Nephron (organoid): ENCODE measurements around the gene ATF7IP.

ENCODE experiments used
- H3K27ac Mint-ChIP-seq, 3 experiments: 2 replicates each; pipeline ENCODE4 v1.8.0; 2020; ENCODE audit warnings: mixed read lengths in 3 of 3, mild to moderate bottlenecking in 2 of 3, moderate library complexity in 1 of 3
- H3K27me3 Mint-ChIP-seq: 2 replicates; pipeline ENCODE4 v1.8.0; 2021; ENCODE audit warnings: low read depth, mild to moderate bottlenecking, moderate library complexity, mixed read lengths
- H3K36me3 Mint-ChIP-seq: 2 replicates; pipeline ENCODE4 v1.8.0; 2020; ENCODE audit warnings: low read depth, mixed read lengths
- H3K4me1 Mint-ChIP-seq: 2 replicates; pipeline ENCODE4 v1.8.0; 2020; ENCODE audit warnings: mixed read lengths
- H3K4me3 Mint-ChIP-seq, 3 experiments: 2 replicates each; pipeline ENCODE4 v1.8.0; 2020; ENCODE audit warnings: mild to moderate bottlenecking in 3 of 3, mixed read lengths in 3 of 3, moderate library complexity in 2 of 3
- H3K9me3 Mint-ChIP-seq: 2 replicates; pipeline ENCODE4 v1.8.0; 2020; ENCODE audit warnings: mixed read lengths
- TF ChIP-seq, protein P1 (sequence below), 3 experiments: fragments of 200-600 bp; sonication (generic); IDR thresholded peaks; one replicate each; pipeline ENCODE4 v1.5.0; 2021; ENCODE audit warnings: antibody characterized with exemption in 3 of 3; ENCODE audit not compliant: unreplicated experiment in 3 of 3

The ATF7IP gene

DNA sequence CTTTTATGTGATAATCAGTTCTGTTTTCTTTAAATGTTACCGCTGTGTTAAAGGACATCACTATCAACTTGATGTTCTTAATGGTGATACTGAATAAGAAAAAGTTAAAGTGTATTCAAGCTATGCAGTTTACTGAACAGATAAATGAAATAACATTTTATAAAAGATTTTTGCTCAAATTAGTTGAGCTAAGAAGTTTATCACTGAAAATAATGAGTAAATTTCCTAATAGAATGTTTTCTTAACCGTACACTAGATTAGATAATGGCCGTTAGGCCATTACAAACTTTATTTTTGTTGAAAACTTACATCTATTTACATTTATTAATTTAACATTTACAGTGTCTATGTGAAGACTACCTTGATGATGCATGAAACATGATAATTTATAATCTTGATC, 25.0 kb downstream of the ATF7IP start:
- Mint-ChIP-seq H3K4me3 (no peak overlapping the region), H3K27ac (peak overlapping the region in 1 of 3 experiments; percentile 79), H3K9me3 (peaks cover 21% of the 10 kb centered on the region), H3K36me3 (peaks cover 70% of the 10 kb centered on the region), H3K4me1 (peaks cover 12% of the 10 kb centered on the region), H3K27me3 (no peaks in the 10 kb centered on the region)
- TF ChIP-seq, protein P1, sequence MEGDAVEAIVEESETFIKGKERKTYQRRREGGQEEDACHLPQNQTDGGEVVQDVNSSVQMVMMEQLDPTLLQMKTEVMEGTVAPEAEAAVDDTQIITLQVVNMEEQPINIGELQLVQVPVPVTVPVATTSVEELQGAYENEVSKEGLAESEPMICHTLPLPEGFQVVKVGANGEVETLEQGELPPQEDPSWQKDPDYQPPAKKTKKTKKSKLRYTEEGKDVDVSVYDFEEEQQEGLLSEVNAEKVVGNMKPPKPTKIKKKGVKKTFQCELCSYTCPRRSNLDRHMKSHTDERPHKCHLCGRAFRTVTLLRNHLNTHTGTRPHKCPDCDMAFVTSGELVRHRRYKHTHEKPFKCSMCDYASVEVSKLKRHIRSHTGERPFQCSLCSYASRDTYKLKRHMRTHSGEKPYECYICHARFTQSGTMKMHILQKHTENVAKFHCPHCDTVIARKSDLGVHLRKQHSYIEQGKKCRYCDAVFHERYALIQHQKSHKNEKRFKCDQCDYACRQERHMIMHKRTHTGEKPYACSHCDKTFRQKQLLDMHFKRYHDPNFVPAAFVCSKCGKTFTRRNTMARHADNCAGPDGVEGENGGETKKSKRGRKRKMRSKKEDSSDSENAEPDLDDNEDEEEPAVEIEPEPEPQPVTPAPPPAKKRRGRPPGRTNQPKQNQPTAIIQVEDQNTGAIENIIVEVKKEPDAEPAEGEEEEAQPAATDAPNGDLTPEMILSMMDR (IDR thresholded peaks at IDR 0.05; ENCODE audit: unreplicated experiment in 3 of 3) = no peak

DNA sequence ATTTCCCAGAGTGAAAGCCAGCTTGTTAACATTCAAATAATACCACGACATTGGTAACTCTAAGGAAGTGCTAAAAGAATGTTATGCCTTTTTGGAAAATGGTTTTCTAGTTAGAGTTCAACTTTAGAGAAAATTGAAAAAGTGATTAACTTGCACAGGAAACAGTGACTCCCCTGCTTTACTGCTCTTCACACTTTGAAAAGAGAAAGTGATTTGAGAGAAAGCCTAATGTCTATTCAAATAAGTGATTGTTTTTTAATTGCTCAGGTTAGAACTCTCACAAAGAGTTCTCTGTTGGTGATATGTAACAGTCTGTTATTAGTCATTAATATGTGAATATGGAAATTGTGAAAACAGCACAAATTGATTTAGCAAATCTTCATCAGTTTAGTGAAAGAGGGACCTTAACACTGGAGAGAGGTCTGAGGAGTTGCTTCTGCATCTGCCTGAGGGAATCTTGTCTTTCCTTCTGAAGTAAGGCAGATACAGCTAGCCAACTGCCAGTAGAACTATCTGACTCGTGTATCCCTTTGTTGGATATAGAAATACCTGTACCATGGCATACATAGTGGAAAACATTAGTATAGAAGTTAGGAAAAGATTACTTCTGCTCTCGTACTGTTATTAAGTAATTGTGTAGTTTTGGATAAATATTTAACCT, 25.5 kb downstream of the ATF7IP start:
- no peak overlapping the region for H3K4me3 Mint-ChIP-seq
- peaks cover 24% of the 10 kb centered on the region for H3K9me3 Mint-ChIP-seq

DNA sequence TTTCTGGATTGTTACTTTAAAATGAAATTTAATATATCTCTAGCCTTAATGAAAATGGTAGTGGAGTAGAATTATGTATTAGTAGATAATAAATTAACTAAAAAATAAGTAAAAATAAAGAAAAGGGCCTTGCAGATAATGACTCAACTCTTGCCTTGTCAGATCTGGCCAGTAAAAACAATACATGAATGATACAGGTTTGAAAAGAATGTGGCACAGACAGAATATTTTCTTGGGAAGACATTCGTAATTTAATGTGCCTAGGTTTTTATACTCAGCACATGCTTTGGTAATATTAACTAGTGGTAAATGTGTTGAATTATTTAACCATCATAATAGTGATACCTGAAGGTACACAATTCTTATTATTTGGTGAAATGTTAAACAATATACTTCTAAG, 28.3 kb downstream of the ATF7IP start:
- H3K9me3 Mint-ChIP-seq = peaks cover 33% of the 10 kb centered on the region
- H3K4me1 Mint-ChIP-seq = peaks cover 12% of the 10 kb centered on the region
- TF ChIP-seq, protein P1 (IDR thresholded peaks at IDR 0.05; ENCODE audit: unreplicated experiment in 3 of 3) = no peak

More for the DNA sequence above, 25.5 kb downstream of the ATF7IP start:
- peak overlapping the region; percentile 48 to 88 (median 79) for H3K27ac Mint-ChIP-seq
- peaks cover 73% of the 10 kb centered on the region for H3K36me3 Mint-ChIP-seq
- TF ChIP-seq, protein P1 (IDR thresholded peaks at IDR 0.05; ENCODE audit: unreplicated experiment in 3 of 3) = no peak
- H3K27me3 Mint-ChIP-seq = no peaks in the 10 kb centered on the region
- H3K4me1 Mint-ChIP-seq = peaks cover 12% of the 10 kb centered on the region

DNA sequence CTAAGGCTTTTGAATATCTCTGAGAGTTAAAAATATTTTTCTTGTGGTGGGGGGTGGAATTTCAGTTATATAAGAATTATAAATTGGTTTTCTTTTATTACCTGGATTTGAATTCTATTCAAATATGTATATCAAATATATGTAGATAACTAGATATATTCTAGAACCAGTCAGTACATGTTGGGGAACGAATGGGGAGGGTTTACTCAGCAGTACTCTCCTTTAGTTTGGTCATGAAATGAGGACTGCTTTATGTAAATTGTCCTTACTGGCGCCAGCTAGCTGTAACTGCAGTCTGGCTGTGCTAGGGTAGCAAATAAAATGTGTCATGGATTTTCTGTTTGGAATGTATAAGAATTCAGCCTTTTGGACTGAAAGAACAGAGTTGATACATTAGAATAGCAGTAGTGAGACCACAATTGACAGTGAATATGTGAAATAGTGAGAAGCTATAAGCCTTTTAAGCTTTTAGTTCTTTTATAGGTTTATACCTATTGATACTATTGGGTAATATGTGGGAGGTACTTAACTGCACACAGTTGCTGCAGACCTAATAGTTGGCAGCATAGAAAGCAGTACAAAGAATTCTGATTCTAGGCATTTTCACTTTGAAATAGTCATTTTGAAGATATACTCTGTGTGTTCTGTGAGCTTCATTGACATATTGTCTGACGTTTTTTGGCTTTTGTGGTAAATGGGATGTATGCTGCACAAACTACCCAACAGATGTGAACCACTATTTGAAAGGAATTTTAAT, 29.0 kb downstream of the ATF7IP start:
- H3K27ac Mint-ChIP-seq = peak overlapping the region; percentile 73 to 93 (median 88)
- peak overlapping the region in 1 of 3 experiments; percentile 32 for H3K4me3 Mint-ChIP-seq
- peaks cover 12% of the 10 kb centered on the region for H3K4me1 Mint-ChIP-seq
- H3K27me3 Mint-ChIP-seq = no peaks in the 10 kb centered on the region
- TF ChIP-seq, protein P1 (IDR thresholded peaks at IDR 0.05; ENCODE audit: unreplicated experiment in 3 of 3) = no peak
- peaks cover 78% of the 10 kb centered on the region for H3K36me3 Mint-ChIP-seq
- H3K9me3 Mint-ChIP-seq = peaks cover 34% of the 10 kb centered on the region

More for the DNA sequence above, 28.3 kb downstream of the ATF7IP start:
- Mint-ChIP-seq H3K36me3 (peaks cover 78% of the 10 kb centered on the region), H3K27ac (peak overlapping the region; percentile 73 to 93 (median 88)), H3K4me3 (no peak overlapping the region), H3K27me3 (no peaks in the 10 kb centered on the region)

DNA sequence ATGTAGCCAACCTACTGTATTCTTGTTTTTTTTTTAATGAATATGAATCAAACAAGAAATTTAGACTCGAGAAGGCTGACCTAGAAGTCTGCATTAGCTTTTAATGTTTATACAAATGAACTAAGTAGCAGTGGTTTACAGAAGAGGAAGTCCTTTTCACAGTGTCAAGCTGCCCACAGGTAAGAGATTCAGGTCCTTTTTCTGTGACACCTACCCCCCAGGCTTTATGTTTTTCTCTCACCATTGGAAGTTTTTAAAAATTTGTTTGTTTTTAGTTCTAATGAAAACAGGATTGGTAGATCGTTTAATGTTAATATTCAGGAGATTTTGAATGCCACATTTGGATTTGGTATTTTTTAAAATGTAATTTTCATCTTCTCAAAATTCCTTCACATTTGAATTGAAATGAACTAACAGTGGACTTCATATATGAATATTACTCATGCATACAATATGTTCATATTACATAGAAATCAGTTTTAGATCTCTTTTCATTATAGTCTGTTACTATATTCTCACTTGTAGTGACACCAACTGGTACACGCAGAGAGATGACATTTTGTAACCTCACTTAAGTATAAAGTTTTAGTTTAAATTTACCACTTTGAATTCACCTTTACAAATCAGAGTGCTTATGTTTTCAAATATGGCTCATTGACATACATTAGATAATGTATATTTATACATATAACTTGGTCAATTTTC, 29.7 kb downstream of the ATF7IP start:
- Mint-ChIP-seq H3K4me3 (peak overlapping the region in 1 of 3 experiments; percentile 46), H3K27ac (peak overlapping the region; percentile 72 to 93 (median 73)), H3K27me3 (no peaks in the 10 kb centered on the region), H3K9me3 (peaks cover 41% of the 10 kb centered on the region), H3K4me1 (peaks cover 12% of the 10 kb centered on the region), H3K36me3 (peaks cover 79% of the 10 kb centered on the region)
- TF ChIP-seq, protein P1 (IDR thresholded peaks at IDR 0.05; ENCODE audit: unreplicated experiment in 3 of 3) = no peak
